Esophagus muscularis mucosa (tissue), 4 donors: ENCODE measurements around the gene ITGAD. TPM values are rescaled to one million over a fixed set of nuclear protein-coding genes. Genes with fewer than 3 reads are reported as not detected.

Experiments used
- DNase-seq: peaks from one replicate; pipeline ENCODE4 v3.0.0-alpha.2; 2017; ENCODE audit errors: extremely low spot score
- H3K27ac ChIP-seq, 4 donors: fragments of 200-600 bp; sonication (generic); replicated peaks in 1 of 4; 1 replicate in 3 of 4; 2 replicates in 1 of 4; pipeline ENCODE4 v1.5.1; 2016 to 2019; ENCODE audit warnings: mild to moderate bottlenecking in 1 of 4
- H3K27me3 ChIP-seq, 4 donors: fragments of 200-600 bp; sonication (generic); one replicate each; pipeline versions ENCODE4 v1.5.1 to v1.6.0; 2016 to 2019
- H3K36me3 ChIP-seq, 4 donors: fragments of 200-600 bp; sonication (generic); one replicate each; pipeline ENCODE4 v1.5.1; 2016 to 2019
- H3K4me1 ChIP-seq, 4 donors: fragments of 200-600 bp; sonication (generic); one replicate each; pipeline ENCODE4 v1.5.1; 2016 to 2019
- H3K4me3 ChIP-seq, 4 donors: fragments of 200-600 bp; sonication (generic); 1 replicate in 2 of 4; 2 replicates in 2 of 4; pipeline ENCODE4 v1.5.1; 2016 to 2019; ENCODE audit warnings: mild to moderate bottlenecking in 4 of 4, moderate library complexity in 1 of 4
- H3K9me3 ChIP-seq, 4 donors: fragments of 200-600 bp; sonication (generic); 1 replicate in 3 of 4; 2 replicates in 1 of 4; pipeline ENCODE4 v1.5.1; 2016 to 2019
- EP300 ChIP-seq: sonication (generic); formaldehyde crosslinking; IDR thresholded peaks from one replicate; pipeline ENCODE4 v1.6.1; 2017; ENCODE audit warnings: antibody characterized with exemption
- POLR2A ChIP-seq: fragments of 450-650 bp; IDR thresholded peaks from one replicate; pipeline ENCODE4 v1.6.1; 2017; ENCODE audit warnings: antibody characterized with exemption, moderate library complexity, mild to moderate bottlenecking, low read depth
- POLR2AphosphoS5 ChIP-seq, 2 donors: sonication (generic); formaldehyde crosslinking; IDR thresholded peaks; one replicate each; pipeline ENCODE4 v1.6.1; 2017; ENCODE audit warnings: antibody characterized with exemption in 2 of 2
- WGBS: methylation state at CpG from one replicate; pipeline ENCODE4 v1.1.5; 2018; 5-methylcytosine and 5-hydroxymethylcytosine counted together
- intact Hi-C: fragments of 100-400 bp; cut with DNase I; formaldehyde crosslinking; loops from one replicate; pipeline ENCODE4 v1.15.1; 2023
- total RNA-seq, 4 donors: library from RNA; depleted of rRNA; stranded (reverse); fragments of >200 nt; gene quantifications; one replicate each; pipeline versions ENCODE4 v1.1.0 to v1.2.1, GENCODE V29; 2016
- TF ChIP-seq, protein P1 (sequence below), 3 experiments: fragments of 200-600 bp in 2 of 3; fragments of 450-650 bp in 1 of 3; sonication (generic) in 2 of 3; IDR thresholded peaks; one replicate each; pipeline ENCODE4 v1.5.1; 2017 to 2019; ENCODE audit warnings: antibody characterized with exemption in 3 of 3, mild to moderate bottlenecking in 2 of 3, moderate library complexity in 1 of 3

The ITGAD gene
- total RNA-seq, 4 donors from 2014 or later: 0.50 TPM; not detected in 3

DNA sequence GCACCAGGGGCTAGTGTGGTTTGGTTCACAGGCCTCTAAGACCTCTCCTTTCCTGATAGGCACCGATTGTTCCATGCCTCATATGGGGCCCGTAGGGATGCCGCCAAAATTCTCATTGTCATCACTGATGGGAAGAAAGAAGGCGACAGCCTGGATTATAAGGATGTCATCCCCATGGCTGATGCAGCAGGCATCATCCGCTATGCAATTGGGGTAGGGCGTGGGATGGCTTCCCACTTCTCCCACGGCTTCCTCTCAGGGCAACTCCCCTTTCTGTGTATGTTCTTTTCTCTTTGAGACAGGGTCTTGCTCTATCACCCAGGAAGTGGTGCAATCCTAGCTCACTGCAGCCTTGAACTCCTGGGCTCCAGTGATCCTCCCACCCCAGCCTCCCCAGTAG, 32.9 kb upstream of the ITGAD start:
- no peak for DNase-seq
- Histone ChIP-seq H3K27me3 (peaks cover 0 to 34% (median 2%) of the 10 kb centered on the region in 4 donors), H3K36me3 (no peaks in the 10 kb centered on the region), H3K9me3 (no peaks in the 10 kb centered on the region), H3K4me1 (peaks cover 0 to 6% (median 0%) of the 10 kb centered on the region in 4 donors), H3K27ac (no peak overlapping the region), H3K4me3 (no peak overlapping the region)
- intact Hi-C loops: no loop called here
- WGBS: 66% methylated on average over 7 of the region's 7 CpGs
- no peak for TF ChIP-seq POLR2AphosphoS5 (IDR thresholded peaks at IDR 0.05)
- TF ChIP-seq, protein P1, sequence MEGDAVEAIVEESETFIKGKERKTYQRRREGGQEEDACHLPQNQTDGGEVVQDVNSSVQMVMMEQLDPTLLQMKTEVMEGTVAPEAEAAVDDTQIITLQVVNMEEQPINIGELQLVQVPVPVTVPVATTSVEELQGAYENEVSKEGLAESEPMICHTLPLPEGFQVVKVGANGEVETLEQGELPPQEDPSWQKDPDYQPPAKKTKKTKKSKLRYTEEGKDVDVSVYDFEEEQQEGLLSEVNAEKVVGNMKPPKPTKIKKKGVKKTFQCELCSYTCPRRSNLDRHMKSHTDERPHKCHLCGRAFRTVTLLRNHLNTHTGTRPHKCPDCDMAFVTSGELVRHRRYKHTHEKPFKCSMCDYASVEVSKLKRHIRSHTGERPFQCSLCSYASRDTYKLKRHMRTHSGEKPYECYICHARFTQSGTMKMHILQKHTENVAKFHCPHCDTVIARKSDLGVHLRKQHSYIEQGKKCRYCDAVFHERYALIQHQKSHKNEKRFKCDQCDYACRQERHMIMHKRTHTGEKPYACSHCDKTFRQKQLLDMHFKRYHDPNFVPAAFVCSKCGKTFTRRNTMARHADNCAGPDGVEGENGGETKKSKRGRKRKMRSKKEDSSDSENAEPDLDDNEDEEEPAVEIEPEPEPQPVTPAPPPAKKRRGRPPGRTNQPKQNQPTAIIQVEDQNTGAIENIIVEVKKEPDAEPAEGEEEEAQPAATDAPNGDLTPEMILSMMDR (IDR thresholded peaks at IDR 0.05): no peak

DNA sequence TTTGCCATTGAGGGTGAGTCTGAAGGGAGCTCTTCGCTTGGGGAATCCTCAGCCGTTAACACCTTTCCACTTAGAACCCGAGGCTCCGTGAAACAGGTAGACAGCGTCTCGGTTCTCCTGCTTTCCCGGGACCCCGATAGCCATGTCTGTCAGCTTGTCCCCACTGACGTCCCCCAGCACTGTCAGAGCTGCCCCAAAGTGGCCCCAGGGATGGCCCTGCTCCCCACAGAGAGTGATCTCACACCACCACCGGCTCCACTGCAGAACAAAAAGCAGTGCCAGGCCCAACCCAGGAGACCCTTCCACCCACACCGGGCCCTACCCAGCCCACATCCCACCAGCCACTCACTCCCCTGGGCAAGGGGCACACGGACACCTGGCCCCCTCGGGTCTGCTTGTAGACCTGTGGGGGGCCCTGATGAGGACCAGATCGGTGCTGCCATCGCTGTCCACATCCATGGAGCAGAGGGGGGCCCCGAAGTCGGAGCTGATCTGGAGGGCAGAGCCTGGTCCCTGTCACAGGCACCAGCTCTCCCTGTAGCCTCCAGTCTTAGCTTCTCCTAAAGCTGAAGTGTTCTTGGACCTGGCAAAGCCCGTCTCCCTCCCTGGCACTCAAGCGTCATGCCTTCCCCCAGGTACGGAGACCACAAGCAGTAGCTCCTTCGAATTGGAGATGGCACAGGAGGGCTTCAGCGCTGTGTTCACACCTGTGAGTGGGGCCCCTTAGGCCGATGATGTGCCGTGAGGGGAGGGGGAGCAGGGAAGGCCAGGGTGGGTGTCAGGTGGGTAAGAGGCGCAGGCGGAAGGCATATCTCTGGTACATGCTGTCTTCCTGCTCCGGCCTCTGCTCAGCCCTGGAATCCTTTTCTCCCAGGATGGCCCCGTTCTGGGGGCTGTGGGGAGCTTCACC, 31.7 kb upstream of the ITGAD start:
- peaks cover 0 to 6% (median 0%) of the 10 kb centered on the region in 4 donors for H3K4me1 ChIP-seq
- WGBS: 71% methylated on average over 18 of the region's 28 CpGs
- no peaks in the 10 kb centered on the region for H3K9me3 ChIP-seq
- no peak for DNase-seq
- H3K4me3 ChIP-seq: no peak overlapping the region
- H3K27ac ChIP-seq: no peak overlapping the region
- H3K27me3 ChIP-seq: peaks cover 0 to 33% (median 2%) of the 10 kb centered on the region in 4 donors
- intact Hi-C loops: no loop called here
- TF ChIP-seq POLR2A (no peak), POLR2AphosphoS5 (IDR thresholded peaks at IDR 0.05) (no peak), EP300 (no peak)
- TF ChIP-seq, protein P1 (IDR thresholded peaks at IDR 0.05): no peak
- H3K36me3 ChIP-seq: no peaks in the 10 kb centered on the region

DNA sequence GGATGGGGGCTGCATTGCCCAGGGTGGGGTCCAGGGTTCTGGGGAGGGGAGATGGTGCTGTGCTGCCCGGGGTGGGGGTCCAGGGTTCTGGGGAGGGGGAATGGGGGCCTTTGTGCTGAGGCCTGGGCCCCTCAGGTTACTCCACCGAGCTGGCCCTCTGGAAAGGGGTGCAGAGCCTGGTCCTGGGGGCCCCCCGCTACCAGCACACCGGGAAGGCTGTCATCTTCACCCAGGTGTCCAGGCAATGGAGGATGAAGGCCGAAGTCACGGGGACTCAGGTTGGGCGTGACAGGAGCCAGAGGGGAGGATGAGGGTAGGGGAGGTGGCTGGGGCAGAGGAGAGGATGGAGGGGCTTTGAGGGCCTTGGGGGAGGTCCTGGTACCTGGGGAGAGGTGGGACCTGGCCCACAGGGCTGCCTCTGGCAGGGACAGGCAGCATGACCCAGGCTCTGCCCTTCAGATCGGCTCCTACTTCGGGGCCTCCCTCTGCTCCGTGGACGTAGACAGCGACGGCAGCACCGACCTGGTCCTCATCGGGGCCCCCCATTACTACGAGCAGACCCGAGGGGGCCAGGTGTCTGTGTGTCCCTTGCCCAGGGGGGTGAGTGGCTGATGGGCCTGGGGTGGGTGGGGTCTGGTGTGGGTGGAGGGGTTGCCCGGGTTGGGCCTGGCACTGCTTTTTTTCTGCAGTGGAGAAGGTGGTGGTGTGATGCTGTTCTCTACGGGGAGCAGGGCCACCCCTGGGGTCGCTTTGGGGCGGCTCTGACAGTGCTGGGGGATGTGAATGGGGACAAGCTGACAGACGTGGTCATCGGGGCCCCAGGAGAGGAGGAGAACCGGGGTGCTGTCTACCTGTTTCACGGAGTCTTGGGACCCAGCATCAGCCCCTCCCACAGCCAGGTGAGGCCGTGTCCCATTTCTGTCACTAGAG, 30.4 kb upstream of the ITGAD start:
- Histone ChIP-seq H3K4me3 (no peak overlapping the region), H3K9me3 (no peaks in the 10 kb centered on the region), H3K36me3 (no peaks in the 10 kb centered on the region), H3K4me1 (peaks cover 0 to 3% (median 0%) of the 10 kb centered on the region in 4 donors), H3K27me3 (peaks cover 0 to 26% (median 2%) of the 10 kb centered on the region in 4 donors), H3K27ac (no peak overlapping the region)
- intact Hi-C loops: no loop called here
- 78% methylated on average over 23 of the region's 26 CpGs for WGBS
- TF ChIP-seq, protein P1 (IDR thresholded peaks at IDR 0.05): no peak
- TF ChIP-seq EP300: no peak
- no peak for TF ChIP-seq POLR2AphosphoS5 (IDR thresholded peaks at IDR 0.05)
- no peak for TF ChIP-seq POLR2A
- DNase-seq: no peak

DNA sequence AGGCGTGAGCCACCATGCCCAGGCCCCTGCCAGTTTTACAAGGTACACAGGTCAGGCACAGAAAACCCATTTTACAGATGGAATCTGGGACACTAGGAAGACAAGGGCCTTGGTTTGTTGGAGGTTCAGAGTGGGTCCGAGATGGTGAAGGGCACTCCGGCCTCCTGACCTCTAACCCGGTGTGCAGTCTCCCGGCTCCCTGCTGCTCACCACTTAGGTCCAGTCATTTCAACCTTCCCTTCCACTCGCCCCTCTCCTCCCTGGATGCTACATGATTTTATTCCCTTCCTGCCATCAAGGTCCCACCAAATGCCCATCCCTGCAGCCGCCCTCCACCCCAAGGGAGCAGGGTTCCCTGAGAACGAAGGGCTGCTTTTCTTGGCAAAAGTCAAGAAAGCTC, 29.4 kb upstream of the ITGAD start:
- peaks cover 0 to 26% (median 2%) of the 10 kb centered on the region in 4 donors for H3K27me3 ChIP-seq
- intact Hi-C loops: no loop called here
- no peaks in the 10 kb centered on the region for H3K9me3 ChIP-seq
- H3K27ac ChIP-seq: no peak overlapping the region
- WGBS: 89% methylated on average over 8 of the region's 8 CpGs
- DNase-seq: no peak
- TF ChIP-seq, protein P1 (IDR thresholded peaks at IDR 0.05): no peak
- no peak for TF ChIP-seq EP300
- no peak for TF ChIP-seq POLR2A
- no peak for TF ChIP-seq POLR2AphosphoS5 (IDR thresholded peaks at IDR 0.05)
- no peaks in the 10 kb centered on the region for H3K4me1 ChIP-seq
- H3K36me3 ChIP-seq: no peaks in the 10 kb centered on the region
- no peak overlapping the region for H3K4me3 ChIP-seq
